ENCODE measurements around the gene GRPEL2. TPM values are rescaled to one million over a fixed set of nuclear protein-coding genes. Genes with fewer than 3 reads are reported as not detected.

The GRPEL2 gene
- total RNA-seq, 5 donors from 2014 or later (not counting 1 experiment from before 2014, with no cell fraction given), result 14.2 to 38.7 (median 31.5) TPM

GRCh38 chr5:149383399-149383798 is 38.1 kb downstream of the GRPEL2 start:
- ATAC-seq (replicated peaks in 1 of 4) (no peak), DNase-seq (no peak)
- Histone ChIP-seq H3K9me3 (no peaks in the 10 kb centered on the region), H3K36me3 (ENCODE audit: control insufficient read depth in 2 of 2, extremely low read depth in 1 of 2, insufficient read depth in 1 of 2, low read length in 1 of 2) (no peaks in the 10 kb centered on the region), H3K4me1 (ENCODE audit: control insufficient read depth in 1 of 2, extremely low read depth in 1 of 2, insufficient read depth in 2 of 2, low read length in 2 of 2) (peaks cover 0 to 7% of the 10 kb centered on the region in 2 experiments), H3K27me3 (replicated peaks in 1 of 2; ENCODE audit: control insufficient read depth in 2 of 2, extremely low read depth in 1 of 2, insufficient read depth in 2 of 2, low read length in 1 of 2) (peaks cover 0 to 20% of the 10 kb centered on the region in 2 experiments), H3K4me3 (ENCODE audit: control insufficient read depth in 1 of 2, extremely low read depth in 1 of 2, low read length in 1 of 2) (no peak overlapping the region), H3K27ac (ENCODE audit: low read length) (no peak overlapping the region)
- Mint-ChIP-seq H3K9me3 (no peaks in the 10 kb centered on the region), H3K27ac (no peak overlapping the region), H3K4me3 (no peak overlapping the region), H3K4me1 (peaks cover 0 to 9% (median 2%) of the 10 kb centered on the region in 3 donors), H3K27me3 (peaks cover 0 to 2% of the 10 kb centered on the region in 2 donors), H3K36me3 (no peaks in the 10 kb centered on the region)
- ChIA-PET CTCF (interaction anchor here in 1 of 2 donors (2.3 kb wide), 1 partner anchor 183 kb away, joined by 7 read pairs; no protein-coding TSS in a partner anchor), POLR2A (no interaction called here)
- 100% methylated on average over 1 of the region's 9 CpGs for WGBS (ENCODE audit: insufficient coverage)

GRCh38 chr5:149386166-149386565 is 40.9 kb downstream of the GRPEL2 start:
- DNase-seq, result no peak
- Mint-ChIP-seq H3K27me3 (peaks cover 0 to 2% of the 10 kb centered on the region in 2 donors), H3K36me3 (no peaks in the 10 kb centered on the region), H3K4me3 (no peak overlapping the region), H3K9me3 (no peaks in the 10 kb centered on the region), H3K27ac (no peak overlapping the region), H3K4me1 (peaks cover 0 to 9% (median 6%) of the 10 kb centered on the region in 3 donors)
- WGBS (ENCODE audit: insufficient coverage), result 80% methylated on average over 2 of the region's 5 CpGs
- no peak for ATAC-seq (replicated peaks in 1 of 4)
- H3K27ac ChIP-seq (ENCODE audit: low read length), result no peak overlapping the region
- no peaks in the 10 kb centered on the region for H3K9me3 ChIP-seq
- H3K36me3 ChIP-seq (ENCODE audit: control insufficient read depth in 2 of 2, extremely low read depth in 1 of 2, insufficient read depth in 1 of 2, low read length in 1 of 2), result no peaks in the 10 kb centered on the region
- peaks cover 0 to 7% of the 10 kb centered on the region in 2 experiments for H3K4me1 ChIP-seq (ENCODE audit: control insufficient read depth in 1 of 2, extremely low read depth in 1 of 2, insufficient read depth in 2 of 2, low read length in 2 of 2)
- no peak overlapping the region for H3K4me3 ChIP-seq (ENCODE audit: control insufficient read depth in 1 of 2, extremely low read depth in 1 of 2, low read length in 1 of 2)
- ChIA-PET POLR2A (no interaction called here), CTCF (interaction anchor here in 1 of 2 donors (1.2 kb wide), 1 partner anchor 10 kb away, joined by 3 read pairs; no protein-coding TSS in a partner anchor)
- H3K27me3 ChIP-seq (replicated peaks in 1 of 2; ENCODE audit: control insufficient read depth in 2 of 2, extremely low read depth in 1 of 2, insufficient read depth in 2 of 2, low read length in 1 of 2), result peaks cover 0 to 14% of the 10 kb centered on the region in 2 experiments

GRCh38 chr5:149387081-149387631 is 41.9 kb downstream of the GRPEL2 start:
- no peak for DNase-seq
- Histone ChIP-seq H3K9me3 (no peaks in the 10 kb centered on the region), H3K4me3 (ENCODE audit: control insufficient read depth in 1 of 2, extremely low read depth in 1 of 2, low read length in 1 of 2) (no peak overlapping the region), H3K27me3 (replicated peaks in 1 of 2; ENCODE audit: control insufficient read depth in 2 of 2, extremely low read depth in 1 of 2, insufficient read depth in 2 of 2, low read length in 1 of 2) (peaks cover 0 to 5% of the 10 kb centered on the region in 2 experiments), H3K4me1 (ENCODE audit: control insufficient read depth in 1 of 2, extremely low read depth in 1 of 2, insufficient read depth in 2 of 2, low read length in 2 of 2) (peaks cover 0 to under 1% of the 10 kb centered on the region in 2 experiments), H3K36me3 (ENCODE audit: control insufficient read depth in 2 of 2, extremely low read depth in 1 of 2, insufficient read depth in 1 of 2, low read length in 1 of 2) (no peaks in the 10 kb centered on the region), H3K27ac (ENCODE audit: low read length) (no peak overlapping the region)
- Mint-ChIP-seq H3K4me3 (no peak overlapping the region), H3K27me3 (no peaks in the 10 kb centered on the region), H3K36me3 (no peaks in the 10 kb centered on the region), H3K27ac (no peak overlapping the region), H3K9me3 (no peaks in the 10 kb centered on the region), H3K4me1 (peaks cover 0 to 4% (median under 1%) of the 10 kb centered on the region in 3 donors)
- ATAC-seq (replicated peaks in 1 of 4), result no peak
- ChIA-PET CTCF (interaction anchor here in 1 of 2 donors (0.5 to 0.7 kb wide), 2 partner anchors 77 to 647 kb away, joined by 3 to 4 read pairs; no protein-coding TSS in a partner anchor), POLR2A (no interaction called here)
- WGBS (ENCODE audit: insufficient coverage), result 92% methylated on average over 4 of the region's 9 CpGs

- no peak for ATAC-seq (replicated peaks in 1 of 4)
- no peaks in the 10 kb centered on the region for H3K36me3 Mint-ChIP-seq
- DNase-seq, result no peak
- no peak overlapping the region for H3K4me3 Mint-ChIP-seq
- no peaks in the 10 kb centered on the region for H3K4me1 ChIP-seq (ENCODE audit: control insufficient read depth in 1 of 2, extremely low read depth in 1 of 2, insufficient read depth in 2 of 2, low read length in 2 of 2)
- H3K4me1 Mint-ChIP-seq, result peaks cover 0 to 4% (median 0%) of the 10 kb centered on the region in 3 donors
- H3K27ac ChIP-seq (ENCODE audit: low read length), result no peak overlapping the region
- H3K9me3 Mint-ChIP-seq, result no peaks in the 10 kb centered on the region
- H3K36me3 ChIP-seq (ENCODE audit: control insufficient read depth in 2 of 2, extremely low read depth in 1 of 2, insufficient read depth in 1 of 2, low read length in 1 of 2), result no peaks in the 10 kb centered on the region
- H3K9me3 ChIP-seq, result no peaks in the 10 kb centered on the region
- H3K27me3 Mint-ChIP-seq, result no peaks in the 10 kb centered on the region
- peaks cover 0 to 2% of the 10 kb centered on the region in 2 experiments for H3K27me3 ChIP-seq (replicated peaks in 1 of 2; ENCODE audit: control insufficient read depth in 2 of 2, extremely low read depth in 1 of 2, insufficient read depth in 2 of 2, low read length in 1 of 2)
- ChIA-PET POLR2A (no interaction called here), CTCF (interaction anchor here in 1 of 2 donors (0.7 kb wide), 1 partner anchor 599 kb away, joined by 5 read pairs; no protein-coding TSS in a partner anchor)
- 100% methylated on average over 1 of the region's 1 CpG for WGBS (ENCODE audit: insufficient coverage)
- no peak overlapping the region for H3K27ac Mint-ChIP-seq
- no peak overlapping the region for H3K4me3 ChIP-seq (ENCODE audit: control insufficient read depth in 1 of 2, extremely low read depth in 1 of 2, low read length in 1 of 2)
Measured at GRCh38 chr5:149387982-149388381, 42.7 kb downstream of the GRPEL2 start.

- Histone ChIP-seq H3K27me3 (replicated peaks in 1 of 2; ENCODE audit: control insufficient read depth in 2 of 2, extremely low read depth in 1 of 2, insufficient read depth in 2 of 2, low read length in 1 of 2) (no peaks in the 10 kb centered on the region), H3K4me1 (ENCODE audit: control insufficient read depth in 1 of 2, extremely low read depth in 1 of 2, insufficient read depth in 2 of 2, low read length in 2 of 2) (no peaks in the 10 kb centered on the region), H3K36me3 (ENCODE audit: control insufficient read depth in 2 of 2, extremely low read depth in 1 of 2, insufficient read depth in 1 of 2, low read length in 1 of 2) (no peaks in the 10 kb centered on the region), H3K9me3 (no peaks in the 10 kb centered on the region), H3K4me3 (ENCODE audit: control insufficient read depth in 1 of 2, extremely low read depth in 1 of 2, low read length in 1 of 2) (no peak overlapping the region), H3K27ac (ENCODE audit: low read length) (no peak overlapping the region)
- Mint-ChIP-seq H3K4me1 (peaks cover 0 to 4% (median 0%) of the 10 kb centered on the region in 3 donors), H3K9me3 (no peaks in the 10 kb centered on the region), H3K36me3 (no peaks in the 10 kb centered on the region), H3K4me3 (no peak overlapping the region), H3K27me3 (no peaks in the 10 kb centered on the region), H3K27ac (no peak overlapping the region)
- 84% methylated on average over 5 of the region's 7 CpGs for WGBS (ENCODE audit: insufficient coverage)
- ChIA-PET POLR2A (no interaction called here), CTCF (no interaction called here)
- ATAC-seq (replicated peaks in 1 of 4) (no peak), DNase-seq (no peak)
Measured at GRCh38 chr5:149388498-149389190, 43.3 kb downstream of the GRPEL2 start.

GRCh38 chr5:149389552-149390495 is 44.5 kb downstream of the GRPEL2 start:
- Histone ChIP-seq H3K4me1 (ENCODE audit: control insufficient read depth in 1 of 2, extremely low read depth in 1 of 2, insufficient read depth in 2 of 2, low read length in 2 of 2) (no peaks in the 10 kb centered on the region), H3K27ac (ENCODE audit: low read length) (no peak overlapping the region), H3K36me3 (ENCODE audit: control insufficient read depth in 2 of 2, extremely low read depth in 1 of 2, insufficient read depth in 1 of 2, low read length in 1 of 2) (no peaks in the 10 kb centered on the region), H3K27me3 (replicated peaks in 1 of 2; ENCODE audit: control insufficient read depth in 2 of 2, extremely low read depth in 1 of 2, insufficient read depth in 2 of 2, low read length in 1 of 2) (no peaks in the 10 kb centered on the region), H3K4me3 (ENCODE audit: control insufficient read depth in 1 of 2, extremely low read depth in 1 of 2, low read length in 1 of 2) (no peak overlapping the region), H3K9me3 (no peaks in the 10 kb centered on the region)
- Mint-ChIP-seq H3K27me3 (no peaks in the 10 kb centered on the region), H3K36me3 (no peaks in the 10 kb centered on the region), H3K27ac (no peak overlapping the region), H3K4me1 (peaks cover 0 to 4% (median 0%) of the 10 kb centered on the region in 3 donors), H3K9me3 (no peaks in the 10 kb centered on the region), H3K4me3 (no peak overlapping the region)
- DNase-seq, result no peak
- POLR2A ChIA-PET, result no interaction called here
- CTCF ChIA-PET, result interaction anchor here in 1 of 2 donors (0.6 kb wide), 2 partner anchors 71 to 1026 kb away, joined by 3 read pairs; no protein-coding TSS in a partner anchor
- 77% methylated on average over 6 of the region's 11 CpGs for WGBS (ENCODE audit: insufficient coverage)
- ATAC-seq (replicated peaks in 1 of 4), result no peak
